Activated CD4-positive, alpha-beta T cell treated with anti-CD3 and anti-CD28 coated beads, Interleukin-2, amount 10 ng/mL, durations not matched to agents 7 days and 5 days (primary cell): ENCODE data around the gene FRAT2. TPM values are rescaled to one million over a fixed set of nuclear protein-coding genes. Genes with fewer than 3 reads are reported as not detected.
"Not testable (repeated sequence)": the region's sequence is repeated elsewhere in the genome, so short reads cannot be mapped to it uniquely, and the experiment has no call there.

Source experiments
- CTCF ChIA-PET: fragments of 350-600 bp; sonication (Branson Sonifier 250); formaldehyde crosslinking; loops from one replicate; lab custom pipeline; 2021; ENCODE audit warnings: antibody characterized with exemption; lab: Charles Lee
- POLR2A ChIA-PET: fragments of 350-600 bp; sonication (Branson Sonifier 250); formaldehyde crosslinking; loops from one replicate; lab custom pipeline; 2021; ENCODE audit warnings: antibody characterized with exemption; lab: Charles Lee
- DNase-seq: peaks from one replicate; pipeline ENCODE4 v3.0.0-alpha.2; 2020
- H3K27ac Mint-ChIP-seq: one replicate; pipeline ENCODE4 v1.8.0; 2021; ENCODE audit warnings: mild to moderate bottlenecking, moderate library complexity, mixed read lengths
- H3K27me3 Mint-ChIP-seq: one replicate; pipeline ENCODE4 v1.8.0; 2021; ENCODE audit warnings: mixed read lengths
- H3K36me3 Mint-ChIP-seq: one replicate; pipeline ENCODE4 v1.8.0; 2021; ENCODE audit warnings: low read depth, mixed read lengths
- H3K4me1 Mint-ChIP-seq: one replicate; pipeline ENCODE4 v1.8.0; 2021; ENCODE audit warnings: mixed read lengths
- H3K4me3 Mint-ChIP-seq: one replicate; pipeline ENCODE4 v1.8.0; 2021; ENCODE audit warnings: mild to moderate bottlenecking, moderate library complexity, mixed read lengths
- H3K9me3 Mint-ChIP-seq: one replicate; pipeline ENCODE4 v1.8.0; 2021; ENCODE audit warnings: mixed read lengths
- total RNA-seq, 2 experiments: library from RNA; stranded (reverse); gene quantifications; one replicate each; pipeline ENCODE4 v1.2.3, GENCODE V29; 2021

FRAT2 gene
- total RNA-seq, 2 experiments from 2014 or later = 9.0 to 10.7 TPM

GRCh38 chr10:97349752-97350513, 15.4 kb upstream of the FRAT2 start:
- no peaks in the 10 kb centered on the region for H3K36me3 Mint-ChIP-seq

GRCh38 chr10:97347317-97347716, 12.8 kb upstream of the FRAT2 start:
- H3K27ac Mint-ChIP-seq = no peak overlapping the region
- ChIA-PET CTCF (interaction anchor here (0.5 to 1.5 kb wide), 4 partner anchors 10 to 89 kb away, joined by 3 to 4 read pairs (median 3); partner anchors contain the start of gene FRAT1), POLR2A (no interaction called here)
- H3K4me3 Mint-ChIP-seq = no peak overlapping the region
- H3K4me1 Mint-ChIP-seq = no peaks in the 10 kb centered on the region
- H3K27me3 Mint-ChIP-seq = peaks cover 2% of the 10 kb centered on the region
- no peaks in the 10 kb centered on the region for H3K36me3 Mint-ChIP-seq
- H3K9me3 Mint-ChIP-seq = no peaks in the 10 kb centered on the region
- DNase-seq = no peak

More at GRCh38 chr10:97349752-97350513, 15.4 kb upstream of the FRAT2 start:
- ChIA-PET POLR2A (interaction anchor here (0.6 kb wide), 1 partner anchor 1003 kb away, joined by 3 read pairs; no protein-coding TSS in a partner anchor), CTCF (interaction anchor here (1.5 to 1.6 kb wide), 2 partner anchors 9 to 12 kb away, joined by 5 to 7 read pairs; no protein-coding TSS in a partner anchor)
- no peaks in the 10 kb centered on the region for H3K27me3 Mint-ChIP-seq
- H3K9me3 Mint-ChIP-seq = no peaks in the 10 kb centered on the region
- H3K4me3 Mint-ChIP-seq = no peak overlapping the region
- no peak for DNase-seq
- H3K27ac Mint-ChIP-seq = no peak overlapping the region
- H3K4me1 Mint-ChIP-seq = no peaks in the 10 kb centered on the region

GRCh38 chr10:97343664-97344063, 9.1 kb upstream of the FRAT2 start:
- not testable (repeated sequence) for H3K27ac Mint-ChIP-seq

GRCh38 chr10:97341416-97341815, 6.9 kb upstream of the FRAT2 start:
- CTCF ChIA-PET = interaction anchor here (0.6 kb wide), 1 partner anchor 12 kb away, joined by 3 read pairs; no protein-coding TSS in a partner anchor
- DNase-seq = no peak
- peaks cover 23% of the 10 kb centered on the region for H3K27me3 Mint-ChIP-seq
- no peak overlapping the region for H3K27ac Mint-ChIP-seq
- H3K4me3 Mint-ChIP-seq = no peak overlapping the region
- no peaks in the 10 kb centered on the region for H3K4me1 Mint-ChIP-seq
- H3K36me3 Mint-ChIP-seq = no peaks in the 10 kb centered on the region
- no peaks in the 10 kb centered on the region for H3K9me3 Mint-ChIP-seq
- POLR2A ChIA-PET = no interaction called here

More at GRCh38 chr10:97343664-97344063, 9.1 kb upstream of the FRAT2 start:
- H3K36me3 Mint-ChIP-seq, H3K9me3 Mint-ChIP-seq, DNase-seq, H3K4me1 Mint-ChIP-seq, H3K4me3 Mint-ChIP-seq, H3K27me3 Mint-ChIP-seq: not testable (repeated sequence)
- CTCF ChIA-PET = interaction anchor here (0.6 to 0.7 kb wide), 3 partner anchors 14 to 338 kb away, joined by 4 to 6 read pairs (median 6); no protein-coding TSS in a partner anchor
- POLR2A ChIA-PET = interaction anchor here (0.6 kb wide), 1 partner anchor 52 kb away, joined by 3 read pairs; no protein-coding TSS in a partner anchor

GRCh38 chr10:97338041-97338440, 3.5 kb upstream of the FRAT2 start:
- DNase-seq = no peak
- peaks cover 27% of the 10 kb centered on the region for H3K27me3 Mint-ChIP-seq
- no peaks in the 10 kb centered on the region for H3K9me3 Mint-ChIP-seq
- H3K36me3 Mint-ChIP-seq = peaks cover 5% of the 10 kb centered on the region
- H3K4me1 Mint-ChIP-seq = peaks cover 10% of the 10 kb centered on the region
- ChIA-PET POLR2A (no interaction called here), CTCF (interaction anchor here (0.6 kb wide), 1 partner anchor 75 kb away, joined by 6 read pairs; no protein-coding TSS in a partner anchor)
- H3K27ac Mint-ChIP-seq = no peak overlapping the region
- H3K4me3 Mint-ChIP-seq = no peak overlapping the region

- Mint-ChIP-seq H3K4me1 (peaks cover 18% of the 10 kb centered on the region), H3K4me3 (no peak overlapping the region), H3K27ac (no peak overlapping the region), H3K27me3 (peaks cover 25% of the 10 kb centered on the region), H3K36me3 (peaks cover 13% of the 10 kb centered on the region), H3K9me3 (no peaks in the 10 kb centered on the region)
- DNase-seq = no peak
- ChIA-PET POLR2A (no interaction called here), CTCF (no interaction called here)
Measured at GRCh38 chr10:97336942-97337831, 2.7 kb upstream of the FRAT2 start.

- Mint-ChIP-seq H3K27me3 (peaks cover 23% of the 10 kb centered on the region), H3K4me1 (peaks cover 25% of the 10 kb centered on the region), H3K4me3 (no peak overlapping the region), H3K27ac (peak overlapping the region; percentile 33), H3K9me3 (no peaks in the 10 kb centered on the region), H3K36me3 (peaks cover 17% of the 10 kb centered on the region)
- ChIA-PET POLR2A (no interaction called here), CTCF (no interaction called here)
- DNase-seq = no peak
Measured at GRCh38 chr10:97336446-97336845, 1.9 kb upstream of the FRAT2 start.

- Mint-ChIP-seq H3K9me3 (no peaks in the 10 kb centered on the region), H3K27me3 (peaks cover 21% of the 10 kb centered on the region), H3K4me1 (peaks cover 29% of the 10 kb centered on the region), H3K4me3 (peak overlapping the region; percentile 48), H3K27ac (peak overlapping the region; percentile 33), H3K36me3 (peaks cover 20% of the 10 kb centered on the region)
- DNase-seq = no peak
- CTCF ChIA-PET = no interaction called here
- POLR2A ChIA-PET = no interaction called here
Measured at GRCh38 chr10:97336006-97336405, 1.5 kb upstream of the FRAT2 start.

GRCh38 chr10:97335188-97335619, 675 bp upstream of the FRAT2 start:
- Mint-ChIP-seq H3K36me3 (peaks cover 20% of the 10 kb centered on the region), H3K27me3 (peaks cover 21% of the 10 kb centered on the region), H3K4me3 (peak overlapping the region; percentile 70), H3K9me3 (no peaks in the 10 kb centered on the region), H3K27ac (peak overlapping the region; percentile 91), H3K4me1 (peaks cover 29% of the 10 kb centered on the region)
- ChIA-PET POLR2A (no interaction called here), CTCF (interaction anchor here (1.3 kb wide), 1 partner anchor 16 kb away, joined by 3 read pairs; the partner anchor contains the start of gene FRAT1)
- no peak for DNase-seq

GRCh38 chr10:97333601-97334369, 744 bp downstream of the FRAT2 start:
- H3K36me3 Mint-ChIP-seq = peaks cover 27% of the 10 kb centered on the region
- POLR2A ChIA-PET = interaction anchor here (0.5 kb wide), 1 partner anchor 101 kb away, joined by 4 read pairs; no protein-coding TSS in a partner anchor
- DNase-seq = peak; percentile 39
- H3K4me3 Mint-ChIP-seq = peak overlapping the region; percentile 83
- CTCF ChIA-PET = interaction anchor here (0.6 to 1.6 kb wide), 6 partner anchors 14 to 90 kb away, joined by 3 to 5 read pairs (median 3); partner anchors contain the start of gene FRAT1
- peaks cover 39% of the 10 kb centered on the region for H3K4me1 Mint-ChIP-seq
- peaks cover 21% of the 10 kb centered on the region for H3K27me3 Mint-ChIP-seq
- no peaks in the 10 kb centered on the region for H3K9me3 Mint-ChIP-seq
- H3K27ac Mint-ChIP-seq = peak overlapping the region; percentile 85

GRCh38 chr10:97333351-97333600, 1.3 kb downstream of the FRAT2 start:
- Mint-ChIP-seq H3K36me3 (peaks cover 27% of the 10 kb centered on the region), H3K4me1 (peaks cover 44% of the 10 kb centered on the region), H3K9me3 (no peaks in the 10 kb centered on the region), H3K4me3 (peak overlapping the region; percentile 83), H3K27me3 (peaks cover 21% of the 10 kb centered on the region), H3K27ac (peak overlapping the region; percentile 85)
- DNase-seq = peak; percentile 21
- ChIA-PET CTCF (interaction anchor here (1.5 to 1.6 kb wide), 3 partner anchors 13 to 26 kb away, joined by 3 to 5 read pairs (median 3); no protein-coding TSS in a partner anchor), POLR2A (interaction anchor here (0.5 to 0.9 kb wide), 2 partner anchors 27 to 101 kb away, joined by 3 to 4 read pairs; no protein-coding TSS in a partner anchor)
